Right lobe of liver (tissue), 6 donors: ENCODE data around the gene PTPRN2. TPM values are rescaled to one million over a fixed set of nuclear protein-coding genes. Genes with fewer than 3 reads are reported as not detected.
A peak's percentile ranks its signal among the peaks of the same experiment; 100 is the strongest.

Experiments used
- ATAC-seq, 4 donors: fragments of 200-7000 bp; cut with Tn5 transposase; one replicate each; pipeline ENCODE4 v1.9.1; 2020; ENCODE audit warnings: mild to moderate bottlenecking in 4 of 4, moderate library complexity in 4 of 4
- DNase-seq, 3 donors: peaks; one replicate each; pipeline ENCODE4 v3.0.0-alpha.2; 2020
- H3K27ac ChIP-seq, 3 donors: fragments of 200-600 bp; one replicate each; pipeline ENCODE4 v1.8.0; 2022
- H3K27me3 ChIP-seq, 2 donors: fragments of 200-600 bp; one replicate each; pipeline ENCODE4 v1.8.0; 2022
- H3K36me3 ChIP-seq, 4 donors: fragments of 200-600 bp; sonication (generic) in 1 of 4; one replicate each; pipeline versions ENCODE4 v1.5.1 to v1.8.0; 2017 to 2022; ENCODE audit warnings: control low read depth in 1 of 4
- H3K4me1 ChIP-seq, 4 donors: fragments of 200-600 bp; sonication (generic) in 1 of 4; one replicate each; pipeline versions ENCODE4 v1.5.1 to v1.8.0; 2017 to 2022; ENCODE audit warnings: control low read depth in 1 of 4
- H3K4me3 ChIP-seq, 3 donors: fragments of 200-600 bp; one replicate each; pipeline ENCODE4 v1.8.0; 2022
- H3K9me3 ChIP-seq, 4 donors: fragments of 200-600 bp; sonication (generic) in 1 of 4; one replicate each; pipeline versions ENCODE4 v1.5.1 to v1.8.0; 2017 to 2022; ENCODE audit warnings: control low read depth in 1 of 4
- CTCF ChIP-seq, 4 donors: fragments of 200-600 bp in 3 of 4; fragments of 450-650 bp in 1 of 4; IDR thresholded peaks; one replicate each; pipeline versions ENCODE4 v1.5.1 to v1.8.0; 2016 to 2022; ENCODE audit warnings: antibody characterized with exemption in 4 of 4, mild to moderate bottlenecking in 2 of 4
- POLR2A ChIP-seq: fragments of 450-650 bp; IDR thresholded peaks from one replicate; pipeline ENCODE4 v1.6.1; 2017; ENCODE audit warnings: antibody characterized with exemption, mild to moderate bottlenecking
- WGBS: methylation state at CpG from one replicate; pipeline ENCODE4 v1.1.6; 2018; ENCODE audit warnings: low coverage, low lambda C conversion rate; ENCODE audit not compliant: insufficient coverage; ENCODE audit errors: missing lambda C conversion rate; 5-methylcytosine and 5-hydroxymethylcytosine counted together
- intact Hi-C, 2 donors: fragments of 100-400 bp; cut with DNase I; formaldehyde crosslinking; loops; one replicate each; pipeline versions ENCODE4 v1.11.2 to v1.14.1; 2022
- total RNA-seq, 6 experiments: library from RNA; depleted of rRNA in 2 of 6; stranded (reverse); fragments of >200 nt in 2 of 6; fragmentation: NEBNext Ultra II Directional in 3 of 6; extraction: Animal tissue kit (Norgen Biotek cat#: 25700) in 3 of 6; gene quantifications; one replicate each; pipeline versions ENCODE4 v1.1.0 to v1.2.4, GENCODE V29; 2016 to 2023
- donor health status: DM: no; HTN: yes; CAD: no.
- donor health status: DM: no; HTN: no; CAD: no.
- donor health status: DM: no; HTN: no; CAD: no.
- donor health status: DM: no; HTN: yes; CAD: no.
- donor health status: DM: no; HTN: yes; CAD: no.

PTPRN2 gene
- total RNA-seq, 6 experiments from 2014 or later = 0.15 to 0.87 (median 0.67) TPM

DNA sequence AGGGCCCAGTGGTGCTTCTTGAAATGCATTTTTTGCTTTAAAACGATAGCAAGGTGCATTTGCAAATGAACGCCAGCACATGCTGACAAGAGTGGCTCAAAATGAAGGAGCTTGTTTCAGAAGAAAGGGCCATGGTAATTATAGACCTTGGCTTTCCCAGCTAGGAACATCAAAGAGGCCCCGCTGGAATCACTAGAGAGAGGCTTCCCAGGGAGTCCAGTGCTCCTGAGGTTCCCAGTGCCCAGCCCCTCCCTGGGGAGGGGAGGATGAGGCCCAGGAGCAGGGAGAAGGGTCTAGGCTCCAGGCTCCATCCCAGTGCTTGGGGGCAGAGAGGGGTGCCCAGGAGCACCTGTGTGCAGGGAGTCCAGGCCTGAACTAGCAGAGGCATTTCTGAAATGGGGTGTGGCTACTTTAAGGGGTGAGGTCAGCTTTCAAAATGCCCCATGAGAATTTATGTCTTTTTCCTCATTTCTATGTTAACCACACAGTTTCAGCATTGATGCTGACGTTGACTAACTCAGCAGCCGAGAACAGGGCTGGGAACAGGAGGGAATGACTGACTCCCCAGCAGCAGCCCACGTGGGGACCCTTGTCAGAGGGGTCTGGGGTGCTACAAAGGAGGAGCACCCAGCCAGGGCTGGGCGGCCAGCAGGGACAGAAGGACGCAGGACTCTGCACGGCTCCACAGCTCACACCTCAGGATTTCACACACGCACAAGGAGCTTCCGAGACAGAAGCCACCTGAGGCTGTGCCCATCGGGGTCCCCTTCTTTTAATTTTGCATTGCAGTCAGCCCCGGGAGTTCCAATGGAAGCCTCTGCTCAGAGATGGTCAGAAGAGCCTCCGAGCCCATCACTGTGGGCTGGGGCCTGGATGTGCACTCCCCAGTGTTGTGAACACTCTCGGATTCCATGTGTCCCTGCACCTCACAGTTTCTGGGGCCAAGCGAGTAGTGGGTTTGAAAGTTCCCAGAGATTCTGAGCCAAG, 570.2 kb downstream of the PTPRN2 start:
- intact Hi-C loops = no loop called here
- no peak for ATAC-seq
- WGBS = 54% methylated on average over 7 of the region's 16 CpGs

DNA sequence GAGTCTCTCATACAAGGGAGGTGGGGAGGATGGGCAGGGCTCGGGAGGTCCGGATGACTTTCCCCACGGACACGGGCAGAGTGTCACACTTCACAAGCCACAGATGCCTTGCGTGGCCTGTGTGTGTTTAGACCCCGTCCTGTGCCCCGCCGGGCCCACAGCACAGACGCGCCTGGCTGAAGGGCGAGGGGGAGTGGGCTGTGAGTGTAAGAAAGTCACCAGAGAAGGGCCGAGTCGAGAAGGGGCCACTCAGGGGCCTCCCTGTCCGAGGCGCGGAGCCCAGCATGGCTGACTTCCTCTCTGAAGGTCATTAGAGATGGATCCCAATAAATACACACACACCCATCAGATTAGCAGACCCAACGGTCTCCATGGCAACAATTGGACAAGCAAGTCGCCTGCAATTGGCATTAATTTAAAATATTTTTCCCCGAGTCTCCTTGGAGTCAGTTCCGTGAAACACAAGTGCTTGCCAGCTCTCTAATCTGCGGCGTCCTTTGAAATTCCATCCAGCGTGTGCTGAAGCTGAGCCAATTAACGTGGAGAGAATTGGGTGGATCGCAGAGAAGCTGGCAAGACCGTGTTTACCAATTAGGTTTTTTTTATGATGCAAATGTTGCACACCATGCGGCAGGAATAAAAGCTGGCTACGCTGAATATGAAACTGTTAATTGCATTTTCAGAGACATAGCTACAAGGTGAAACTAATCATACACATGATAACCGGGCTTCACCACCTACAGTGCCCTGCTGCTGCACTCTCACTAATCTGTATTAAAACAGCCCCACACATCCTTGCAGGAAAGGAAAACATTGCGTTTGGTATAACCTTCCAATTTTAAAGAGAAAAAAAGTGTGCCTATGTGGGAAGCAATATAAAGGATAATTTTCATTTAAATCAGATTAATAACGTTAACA, 571.2 kb downstream of the PTPRN2 start:
- Histone ChIP-seq H3K27me3 (no peaks in the 10 kb centered on the region), H3K9me3 (no peaks in the 10 kb centered on the region), H3K36me3 (no peaks in the 10 kb centered on the region), H3K4me1 (no peaks in the 10 kb centered on the region), H3K4me3 (no peak overlapping the region), H3K27ac (no peak overlapping the region)
- TF ChIP-seq CTCF (IDR thresholded peaks at IDR 0.05) (no peak), POLR2A (no peak)
- no peak for ATAC-seq
- intact Hi-C loops = no loop called here
- 41% methylated on average over 21 of the region's 31 CpGs for WGBS
- peak in 1 of 3 donors; percentile 44 for DNase-seq

More for the DNA sequence above, 570.2 kb downstream of the PTPRN2 start:
- Histone ChIP-seq H3K27ac (no peak overlapping the region), H3K27me3 (no peaks in the 10 kb centered on the region), H3K4me3 (no peak overlapping the region), H3K9me3 (no peaks in the 10 kb centered on the region), H3K4me1 (no peaks in the 10 kb centered on the region), H3K36me3 (no peaks in the 10 kb centered on the region)
- DNase-seq = no peak
- no peak for TF ChIP-seq CTCF (IDR thresholded peaks at IDR 0.05)
- TF ChIP-seq POLR2A = no peak

DNA sequence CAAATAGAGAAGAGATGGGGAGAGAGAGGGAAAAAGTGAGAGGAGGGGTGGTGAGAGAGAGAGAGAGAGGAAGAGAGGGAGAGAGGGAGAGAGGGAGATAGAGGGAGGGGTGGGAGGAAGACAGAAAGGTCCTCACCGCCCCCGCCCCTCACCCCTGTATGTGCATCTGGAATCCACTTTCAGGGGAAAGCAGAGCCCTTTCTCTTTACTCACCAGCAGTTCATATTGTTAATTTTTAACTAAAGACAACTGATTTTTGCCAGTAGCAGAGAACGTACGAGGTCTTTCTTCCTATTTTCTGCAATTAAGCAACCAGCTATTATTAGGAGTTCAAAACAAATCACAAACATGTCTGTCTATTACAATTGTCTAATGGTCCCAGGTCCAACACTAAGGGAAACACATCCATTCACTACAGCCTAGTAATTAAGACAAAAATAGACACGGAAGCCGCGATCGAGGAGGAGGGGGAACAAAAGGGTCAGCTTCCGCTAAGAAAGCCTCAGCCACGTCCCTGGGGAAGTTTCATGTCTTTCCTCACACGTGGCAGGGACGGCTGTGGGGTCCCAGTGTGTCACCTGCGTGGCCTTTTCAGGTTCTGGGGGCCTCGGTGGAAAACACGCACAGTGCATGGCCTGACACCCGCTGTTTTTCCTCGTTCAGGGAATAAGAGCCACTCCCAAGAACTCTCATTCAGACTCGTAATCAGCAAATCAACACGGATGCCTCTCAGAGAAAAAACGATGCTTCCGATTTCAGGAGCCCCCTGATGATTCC, 572.0 kb downstream of the PTPRN2 start:
- H3K9me3 ChIP-seq = no peaks in the 10 kb centered on the region
- intact Hi-C loops = no loop called here
- WGBS = 50% methylated on average over 21 of the region's 21 CpGs
- no peak overlapping the region for H3K27ac ChIP-seq
- no peaks in the 10 kb centered on the region for H3K36me3 ChIP-seq
- TF ChIP-seq POLR2A = no peak
- TF ChIP-seq CTCF (IDR thresholded peaks at IDR 0.05) = no peak
- H3K4me3 ChIP-seq = no peak overlapping the region
- DNase-seq (peak in 1 of 3 donors; percentile 14), ATAC-seq (peak in 1 of 4 donors; percentile 61)
- no peaks in the 10 kb centered on the region for H3K4me1 ChIP-seq
- no peaks in the 10 kb centered on the region for H3K27me3 ChIP-seq

DNA sequence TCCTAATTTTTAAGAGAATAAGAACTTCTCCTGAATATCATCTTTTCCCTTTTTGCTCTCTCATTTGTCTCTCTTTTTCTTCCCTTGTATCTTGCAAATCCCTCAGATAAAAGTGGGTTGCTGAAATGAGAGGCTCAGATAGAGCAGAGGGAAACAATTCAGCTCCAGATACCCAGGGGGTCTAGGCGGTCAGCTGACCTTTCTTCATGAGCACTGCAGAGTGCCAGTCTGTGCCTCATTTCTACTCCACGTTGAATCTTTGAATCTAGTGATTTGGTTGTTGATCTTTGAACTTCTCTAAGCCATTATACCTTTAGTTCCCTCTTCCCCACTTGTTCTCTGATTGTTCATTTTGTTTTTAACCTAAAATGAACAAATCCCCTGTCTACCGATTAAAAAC, 572.6 kb downstream of the PTPRN2 start:
- no peak for ATAC-seq
- H3K27me3 ChIP-seq = no peaks in the 10 kb centered on the region
- H3K9me3 ChIP-seq = no peaks in the 10 kb centered on the region
- TF ChIP-seq POLR2A (no peak), CTCF (IDR thresholded peaks at IDR 0.05) (no peak)
- intact Hi-C loops = no loop called here
- H3K4me1 ChIP-seq = no peaks in the 10 kb centered on the region
- H3K27ac ChIP-seq = no peak overlapping the region
- no peak for DNase-seq
- H3K4me3 ChIP-seq = no peak overlapping the region
- no peaks in the 10 kb centered on the region for H3K36me3 ChIP-seq
- WGBS = 28% methylated on average over 3 of the region's 3 CpGs
